Tibial nerve (tissue), 4 donors: ENCODE measurements around the gene TSNAXIP1.

Experiments used
- CTCF ChIP-seq, 5 experiments: fragments of 200-600 bp in 3 of 5; fragments of 450-650 bp in 2 of 5; sonication (generic) in 3 of 5; IDR thresholded peaks; one replicate each; pipeline ENCODE4 v1.5.1; 2016 to 2019; ENCODE audit warnings: antibody characterized with exemption in 5 of 5, mild to moderate bottlenecking in 3 of 5, moderate library complexity in 2 of 5
- EP300 ChIP-seq, 2 donors: sonication (generic); formaldehyde crosslinking; IDR thresholded peaks; one replicate each; pipeline ENCODE4 v1.6.1; 2017; ENCODE audit warnings: antibody characterized with exemption in 2 of 2, mild to moderate bottlenecking in 1 of 2
- POLR2A ChIP-seq, 2 donors: fragments of 450-650 bp; IDR thresholded peaks; one replicate each; pipeline ENCODE4 v1.6.1; 2017; ENCODE audit warnings: antibody characterized with exemption in 2 of 2, mild to moderate bottlenecking in 2 of 2, moderate library complexity in 2 of 2

GRCh38 chr16:67845291-67846062, 38.8 kb downstream of the TSNAXIP1 start:
- TF ChIP-seq CTCF (IDR thresholded peaks at IDR 0.05): no peak
- no peak for TF ChIP-seq POLR2A (IDR thresholded peaks at IDR 0.05)
- no peak for TF ChIP-seq EP300 (IDR thresholded peaks at IDR 0.05)
